ENCODE measurements around the gene RPUSD4. TPM values are rescaled to one million over a fixed set of nuclear protein-coding genes. Genes with fewer than 3 reads are reported as not detected.

Gene RPUSD4
- total and polyA plus RNA-seq, 2 donors (not counting 1 experiment from before 2014, with no cell fraction given): 24.5 to 50.4 TPM

GRCh38 chr11:126155402-126156187, 55.9 kb downstream of the RPUSD4 start:
- Mint-ChIP-seq H3K4me3 (no peak overlapping the region), H3K4me1 (no peaks in the 10 kb centered on the region), H3K9me3 (ENCODE audit: insufficient read depth) (peaks cover 9% of the 10 kb centered on the region), H3K27ac (no peak overlapping the region), H3K27me3 (peaks cover 6% of the 10 kb centered on the region)
- DNase-seq (no peak), ATAC-seq (ENCODE audit: low read depth) (no peak)
- Histone ChIP-seq H3K4me1 (ENCODE audit: control insufficient read depth in 2 of 2, insufficient read depth in 2 of 2, low read length in 2 of 2) (no peaks in the 10 kb centered on the region), H3K4me3 (ENCODE audit: control extremely low read depth in 1 of 5, extremely low read depth in 1 of 5, insufficient read depth in 1 of 5, low read depth in 2 of 5, low read length in 4 of 5) (no peak overlapping the region), H3K36me3 (replicated peaks in 1 of 2; ENCODE audit: control extremely low read depth in 1 of 2, control insufficient read depth in 1 of 2, extremely low read depth in 1 of 2, insufficient read depth in 2 of 2, low read length in 1 of 2) (no peaks in the 10 kb centered on the region), H3K27ac (ENCODE audit: low read length in 2 of 2) (no peak overlapping the region), H3K9me3 (ENCODE audit: control extremely low read depth in 1 of 3, control insufficient read depth in 2 of 3, insufficient read depth in 1 of 3, low read length in 2 of 3) (peaks cover 0 to 7% (median 3%) of the 10 kb centered on the region in 3 donors), H2AFZ (ENCODE audit: insufficient read depth, low read depth, low read length, poor library complexity, severe bottlenecking) (no peak overlapping the region), H4K20me1 (ENCODE audit: control insufficient read depth, insufficient read depth, low read length, poor library complexity, severe bottlenecking) (no peaks in the 10 kb centered on the region), H3K4me2 (replicated peaks; ENCODE audit: low read depth, low read length, poor library complexity, severe bottlenecking) (no peak overlapping the region), H3K27me3 (replicated peaks in 1 of 4; ENCODE audit: control extremely low read depth in 1 of 4, control insufficient read depth in 3 of 4, insufficient read depth in 4 of 4, low read length in 3 of 4) (no peaks in the 10 kb centered on the region), H3K9ac (ENCODE audit: low read length) (no peak overlapping the region), H3K79me2 (ENCODE audit: control insufficient read depth, insufficient read depth, low read length) (no peaks in the 10 kb centered on the region)
- POLR2A ChIA-PET: no interaction called here
- intact Hi-C loops (cut with micrococcal nuclease): no loop called here
- no peak for TF ChIP-seq CTCF (IDR thresholded peaks at IDR 0.05)
- CTCF ChIA-PET: no interaction called here
- WGBS (ENCODE audit: insufficient coverage): 95% methylated on average over 27 of the region's 28 CpGs

- POLR2A ChIA-PET: no interaction called here
- no peaks in the 10 kb centered on the region for H4K20me1 ChIP-seq (ENCODE audit: control insufficient read depth, insufficient read depth, low read length, poor library complexity, severe bottlenecking)
- no peak overlapping the region for H2AFZ ChIP-seq (ENCODE audit: insufficient read depth, low read depth, low read length, poor library complexity, severe bottlenecking)
- ATAC-seq (ENCODE audit: low read depth) (no peak), DNase-seq (no peak)
- intact Hi-C loops (cut with micrococcal nuclease): no loop called here
- no peak overlapping the region for H3K9ac ChIP-seq (ENCODE audit: low read length)
- Mint-ChIP-seq H3K27me3 (peaks cover 14% of the 10 kb centered on the region), H3K9me3 (ENCODE audit: insufficient read depth) (peaks cover 9% of the 10 kb centered on the region), H3K27ac (no peak overlapping the region), H3K4me1 (no peaks in the 10 kb centered on the region), H3K4me3 (no peak overlapping the region)
- H3K27ac ChIP-seq (ENCODE audit: low read length in 2 of 2): no peak overlapping the region
- no peaks in the 10 kb centered on the region for H3K79me2 ChIP-seq (ENCODE audit: control insufficient read depth, insufficient read depth, low read length)
- WGBS (ENCODE audit: insufficient coverage): 76% methylated on average over 4 of the region's 7 CpGs
- H3K27me3 ChIP-seq (replicated peaks in 1 of 4; ENCODE audit: control extremely low read depth in 1 of 4, control insufficient read depth in 3 of 4, insufficient read depth in 4 of 4, low read length in 3 of 4): no peaks in the 10 kb centered on the region
- no peak overlapping the region for H3K4me2 ChIP-seq (replicated peaks; ENCODE audit: low read depth, low read length, poor library complexity, severe bottlenecking)
- no peaks in the 10 kb centered on the region for H3K4me1 ChIP-seq (ENCODE audit: control insufficient read depth in 2 of 2, insufficient read depth in 2 of 2, low read length in 2 of 2)
- no peaks in the 10 kb centered on the region for H3K36me3 ChIP-seq (replicated peaks in 1 of 2; ENCODE audit: control extremely low read depth in 1 of 2, control insufficient read depth in 1 of 2, extremely low read depth in 1 of 2, insufficient read depth in 2 of 2, low read length in 1 of 2)
- CTCF ChIA-PET: no interaction called here
- H3K4me3 ChIP-seq (ENCODE audit: control extremely low read depth in 1 of 5, extremely low read depth in 1 of 5, insufficient read depth in 1 of 5, low read depth in 2 of 5, low read length in 4 of 5): no peak overlapping the region
- H3K9me3 ChIP-seq (ENCODE audit: control extremely low read depth in 1 of 3, control insufficient read depth in 2 of 3, insufficient read depth in 1 of 3, low read length in 2 of 3): peaks cover 0 to 7% (median 3%) of the 10 kb centered on the region in 3 donors
- no peak for TF ChIP-seq EZH2 (IDR thresholded peaks at IDR 0.05; ENCODE audit: borderline replicate concordance, insufficient read depth, low read depth, low read length, poor library complexity, severe bottlenecking)
- no peak for TF ChIP-seq CTCF (IDR thresholded peaks at IDR 0.05)
These were observed 56.8 kb downstream of the RPUSD4 start for GRCh38 chr11:126154691-126155090.

All from B cell (primary cell).